Endothelial cell of umbilical vein (primary cell): Measurements from ENCODE around the gene CFAP141. TPM values are rescaled to one million over a fixed set of nuclear protein-coding genes. Genes with fewer than 3 reads are reported as not detected.

Experiments used
- BruUV-seq: library from RNA; stranded (reverse); fragments of 400-500 nt; replicated peaks from 2 replicates; lab custom pipeline; 2021; lab: Mats Ljungman, UMichigan
- CTCF ChIA-PET: fragments of 300-600, 350-600 bp; sonication (Branson Sonifier 250); formaldehyde crosslinking; loops from one replicate; lab custom pipeline; 2021; ENCODE audit warnings: antibody characterized with exemption, inconsistent platforms; lab: Charles Lee
- POLR2A ChIA-PET: fragments of 300-600, 350-600 bp; sonication (Branson Sonifier 250); formaldehyde crosslinking; loops from one replicate; lab custom pipeline; 2021; ENCODE audit warnings: antibody characterized with exemption, inconsistent platforms; lab: Charles Lee
- DNase-seq: peaks from one replicate; pipeline ENCODE4 v3.0.0-alpha.2; 2011; ENCODE audit warnings: low read depth, low spot score
- FAIRE-seq: peaks from 2 replicates; lab custom pipeline; 2011; peaks lifted over from hg19 to GRCh38; lab: Jason Lieb, UNC
- H2AFZ ChIP-seq: 2 replicates; pipeline ENCODE4 v1.6.0; 2012; ENCODE audit warnings: low read depth, low read length, control low read depth, inconsistent platforms
- H3K27ac ChIP-seq: 2 replicates; pipeline ENCODE4 v1.5.1; 2011; ENCODE audit warnings: low read depth, mild to moderate bottlenecking, control low read depth, low read length, moderate library complexity; ENCODE audit not compliant: insufficient read depth
- H3K27me3 ChIP-seq, 2 experiments: 2 replicates each; pipeline versions ENCODE4 v1.6.0 to v1.6.1; 2011; ENCODE audit warnings: low read length in 2 of 2, mixed read lengths in 1 of 2; ENCODE audit not compliant: control insufficient read depth in 2 of 2, insufficient read depth in 2 of 2
- H3K36me3 ChIP-seq, 2 experiments: 2 replicates in 1 of 2; 3 replicates in 1 of 2; pipeline ENCODE4 v1.5.1; 2011; ENCODE audit warnings: low read length in 2 of 2, mild to moderate bottlenecking in 1 of 2, moderate library complexity in 1 of 2; ENCODE audit not compliant: control insufficient read depth in 2 of 2, insufficient read depth in 2 of 2; ENCODE audit errors: extremely low read depth in 1 of 2
- H3K4me1 ChIP-seq: 3 replicates; pipeline ENCODE4 v1.5.1; 2011; ENCODE audit warnings: mild to moderate bottlenecking, low read length; ENCODE audit not compliant: control insufficient read depth, insufficient read depth; ENCODE audit errors: extremely low read depth
- H3K4me2 ChIP-seq: 2 replicates; pipeline ENCODE4 v1.6.1; 2011; ENCODE audit warnings: low read length, control low read depth, mixed read lengths; ENCODE audit not compliant: insufficient read depth
- H3K4me3 ChIP-seq, 3 experiments: fragments of 200-600 bp in 1 of 3; sonication (generic), shearing (Covaris generic) in 1 of 3; replicated peaks in 1 of 3; 2 replicates each; pipeline ENCODE4 v1.5.1; 2011 to 2016; ENCODE audit warnings: control low read depth in 3 of 3, low read length in 3 of 3, mild to moderate bottlenecking in 2 of 3, inconsistent platforms in 1 of 3, low read depth in 1 of 3, moderate library complexity in 1 of 3; ENCODE audit not compliant: insufficient read depth in 1 of 3
- H3K79me2 ChIP-seq: 2 replicates; pipeline ENCODE4 v1.6.0; 2012; ENCODE audit warnings: low read length, inconsistent platforms; ENCODE audit not compliant: control insufficient read depth, insufficient read depth
- H3K9ac ChIP-seq: replicated peaks from 2 replicates; pipeline ENCODE3; 2011; ENCODE audit warnings: low read length, control low read depth; ENCODE audit not compliant: insufficient read depth; ENCODE audit errors: extremely low read depth
- H3K9me1 ChIP-seq: replicated peaks from 3 replicates; pipeline ENCODE4 v1.6.0; 2011; ENCODE audit warnings: mild to moderate bottlenecking, low read length; ENCODE audit not compliant: control insufficient read depth, insufficient read depth; ENCODE audit errors: extremely low read depth
- H3K9me3 ChIP-seq: replicated peaks from 2 replicates; pipeline ENCODE4 v1.5.1; 2012; ENCODE audit warnings: low read length, inconsistent platforms; ENCODE audit not compliant: control insufficient read depth, insufficient read depth
- H4K20me1 ChIP-seq: replicated peaks from 2 replicates; pipeline ENCODE3; 2011; ENCODE audit warnings: mild to moderate bottlenecking, low read length; ENCODE audit not compliant: control insufficient read depth, insufficient read depth; ENCODE audit errors: extremely low read depth
- CTCF ChIP-seq, 2 donors: IDR thresholded peaks; 1 replicate in 1 of 2; 2 replicates in 1 of 2; pipeline ENCODE4 v1.5.1; 2011; ENCODE audit warnings: low read length in 2 of 2, mild to moderate bottlenecking in 2 of 2, moderate library complexity in 2 of 2, control low read depth in 1 of 2, inconsistent platforms in 1 of 2, low read depth in 1 of 2; ENCODE audit not compliant: insufficient read depth in 1 of 2; ENCODE audit errors: extremely low read depth in 1 of 2
- EZH2 ChIP-seq: IDR thresholded peaks from 2 replicates; pipeline ENCODE4 v1.6.1; 2012; ENCODE audit warnings: borderline replicate concordance, low read depth, mild to moderate bottlenecking, moderate library complexity, low read length, inconsistent platforms; ENCODE audit not compliant: severe bottlenecking
- FOS ChIP-seq: IDR thresholded peaks from 2 replicates; pipeline ENCODE4 v1.6.1; 2011; ENCODE audit warnings: mild to moderate bottlenecking, low read length, moderate library complexity, borderline replicate concordance; ENCODE audit not compliant: insufficient read depth
- GATA2 ChIP-seq: IDR thresholded peaks from 2 replicates; pipeline ENCODE4 v1.7.0; 2011; ENCODE audit warnings: low read depth, mild to moderate bottlenecking, moderate library complexity, mixed read lengths, low read length; ENCODE audit not compliant: insufficient read length, insufficient read depth
- JUN ChIP-seq: IDR thresholded peaks from 2 replicates; pipeline ENCODE4 v1.6.1; 2011; ENCODE audit warnings: borderline replicate concordance, low read depth; ENCODE audit not compliant: insufficient read length, insufficient read depth
- MAX ChIP-seq: IDR thresholded peaks from 2 replicates; pipeline ENCODE4 v1.6.1; 2011; ENCODE audit not compliant: insufficient read depth, insufficient read length
- MYC ChIP-seq: IDR thresholded peaks from one replicate; pipeline ENCODE4 v1.6.1; 2011; ENCODE audit warnings: mild to moderate bottlenecking, low read depth, low read length
- POLR2A ChIP-seq: IDR thresholded peaks from 2 replicates; pipeline ENCODE4 v1.6.1; 2012; ENCODE audit warnings: low read depth, mild to moderate bottlenecking, control low read depth, low read length
- POLR2AphosphoS5 ChIP-seq: IDR thresholded peaks from 2 replicates; pipeline ENCODE4 v1.6.1; 2012; ENCODE audit warnings: low read depth, mild to moderate bottlenecking, control low read depth, low read length, moderate library complexity; ENCODE audit not compliant: insufficient read depth
- dilution Hi-C: fragments of 300-500 bp; cut with MboI; formaldehyde crosslinking; loops from one replicate; pipeline ENCODE4 v1.15.0; 2019; ENCODE audit warnings: low sequenced_read_pairs; ENCODE audit not compliant: extremely low pct_ligation_motif_present
- intact Hi-C: fragments of 100-400 bp; cut with micrococcal nuclease; formaldehyde crosslinking; loops from one replicate; pipeline ENCODE4 v1.10.0; 2022
- polyA plus RNA-seq, 4 experiments: library from polyadenylated mRNA; depleted of rRNA in 3 of 4; stranded (reverse) in 3 of 4; unstranded in 1 of 4; fragments of >200 nt; gene quantifications; 2 replicates each; pipeline versions ENCODE4 v1.2.1 to v1.2.3, GENCODE V29; 2011 to 2012; ENCODE audit warnings: missing spikeins in 1 of 4
- total RNA-seq: library from RNA; stranded (reverse); gene quantifications from 2 replicates; pipeline ENCODE4 v1.2.3, GENCODE V29; 2021

The CFAP141 gene
- total and polyA plus RNA-seq, 2 donors (not counting 3 experiments of a cell fraction or from before 2014, with no cell fraction given): not detected

- intact Hi-C loops: no loop called here
- H3K79me2 ChIP-seq: peaks cover 41% of the 10 kb centered on the region
These were observed 33.4 kb upstream of the CFAP141 start for GRCh38 chr1:154239491-154239890.

More at GRCh38 chr1:154239491-154239890, 33.4 kb upstream of the CFAP141 start:
- Histone ChIP-seq H3K27me3 (no peaks in the 10 kb centered on the region), H3K4me3 (no peak overlapping the region), H4K20me1 (no peaks in the 10 kb centered on the region), H3K9me1 (no peaks in the 10 kb centered on the region), H3K9ac (no peak overlapping the region), H2AFZ (no peak overlapping the region), H3K4me2 (no peak overlapping the region), H3K9me3 (no peaks in the 10 kb centered on the region), H3K27ac (no peak overlapping the region), H3K36me3 (peaks cover 22 to 44% of the 10 kb centered on the region in 2 experiments), H3K4me1 (no peaks in the 10 kb centered on the region)
- FAIRE-seq: no peak
- ChIA-PET POLR2A (no interaction called here), CTCF (no interaction called here)
- no peak for DNase-seq
- TF ChIP-seq JUN (no peak), CTCF (IDR thresholded peaks at IDR 0.05; ENCODE audit: extremely low read depth in 1 of 2, insufficient read depth in 1 of 2, low read depth in 1 of 2, low read length in 2 of 2) (no peak), GATA2 (no peak), FOS (no peak), EZH2 (no peak), POLR2A (no peak), POLR2AphosphoS5 (no peak), MAX (no peak), MYC (no peak)
- no TSS peak for BruUV-seq
- dilution Hi-C loops: no loop called here
